Measurements from ENCODE around the gene FBXO34.

GRCh38 chr14:55281316-55281839 lies 10.2 kb downstream of the FBXO34 start:
- TF ChIP-seq CTCF (IDR thresholded peaks at IDR 0.05 in 2 of 3, conservative IDR thresholded peaks at IDR 0.05 in 1 of 3; ENCODE audit: insufficient read depth in 2 of 3, low read depth in 1 of 3, low read length in 3 of 3) (no peak), ZNF224 (CRISPR knock-in tag; IDR thresholded peaks at IDR 0.05) (no peak), ZFP36 (IDR thresholded peaks at IDR 0.05; ENCODE audit: low read depth, low read length, partially characterized antibody) (no peak), NFIX (CRISPR knock-in tag; IDR thresholded peaks at IDR 0.05; ENCODE audit: low read depth) (no peak), SMAD1 (IDR thresholded peaks at IDR 0.05; ENCODE audit: low read depth, low read length, partially characterized antibody) (no peak), ZNF140 (CRISPR knock-in tag; IDR thresholded peaks at IDR 0.05) (no peak), FOXM1 (IDR thresholded peaks at IDR 0.05; ENCODE audit: low read depth) (no peak), FOXM1 (CRISPR knock-in tag; IDR thresholded peaks at IDR 0.05; ENCODE audit: low read depth) (no peak), GABPB2 (CRISPR knock-in tag; conservative IDR thresholded peaks at IDR 0.05) (no peak), ZBTB8A (IDR thresholded peaks at IDR 0.05; ENCODE audit: partially characterized antibody) (no peak), XRCC3 (IDR thresholded peaks at IDR 0.05) (no peak)
- TF ChIP-seq, protein P1, sequence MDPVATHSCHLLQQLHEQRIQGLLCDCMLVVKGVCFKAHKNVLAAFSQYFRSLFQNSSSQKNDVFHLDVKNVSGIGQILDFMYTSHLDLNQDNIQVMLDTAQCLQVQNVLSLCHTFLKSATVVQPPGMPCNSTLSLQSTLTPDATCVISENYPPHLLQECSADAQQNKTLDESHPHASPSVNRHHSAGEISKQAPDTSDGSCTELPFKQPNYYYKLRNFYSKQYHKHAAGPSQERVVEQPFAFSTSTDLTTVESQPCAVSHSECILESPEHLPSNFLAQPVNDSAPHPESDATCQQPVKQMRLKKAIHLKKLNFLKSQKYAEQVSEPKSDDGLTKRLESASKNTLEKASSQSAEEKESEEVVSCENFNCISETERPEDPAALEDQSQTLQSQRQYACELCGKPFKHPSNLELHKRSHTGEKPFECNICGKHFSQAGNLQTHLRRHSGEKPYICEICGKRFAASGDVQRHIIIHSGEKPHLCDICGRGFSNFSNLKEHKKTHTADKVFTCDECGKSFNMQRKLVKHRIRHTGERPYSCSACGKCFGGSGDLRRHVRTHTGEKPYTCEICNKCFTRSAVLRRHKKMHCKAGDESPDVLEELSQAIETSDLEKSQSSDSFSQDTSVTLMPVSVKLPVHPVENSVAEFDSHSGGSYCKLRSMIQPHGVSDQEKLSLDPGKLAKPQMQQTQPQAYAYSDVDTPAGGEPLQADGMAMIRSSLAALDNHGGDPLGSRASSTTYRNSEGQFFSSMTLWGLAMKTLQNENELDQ (CRISPR knock-in tag; IDR thresholded peaks at IDR 0.05; ENCODE audit: borderline replicate concordance): no peak
- TF ChIP-seq, protein P2, sequence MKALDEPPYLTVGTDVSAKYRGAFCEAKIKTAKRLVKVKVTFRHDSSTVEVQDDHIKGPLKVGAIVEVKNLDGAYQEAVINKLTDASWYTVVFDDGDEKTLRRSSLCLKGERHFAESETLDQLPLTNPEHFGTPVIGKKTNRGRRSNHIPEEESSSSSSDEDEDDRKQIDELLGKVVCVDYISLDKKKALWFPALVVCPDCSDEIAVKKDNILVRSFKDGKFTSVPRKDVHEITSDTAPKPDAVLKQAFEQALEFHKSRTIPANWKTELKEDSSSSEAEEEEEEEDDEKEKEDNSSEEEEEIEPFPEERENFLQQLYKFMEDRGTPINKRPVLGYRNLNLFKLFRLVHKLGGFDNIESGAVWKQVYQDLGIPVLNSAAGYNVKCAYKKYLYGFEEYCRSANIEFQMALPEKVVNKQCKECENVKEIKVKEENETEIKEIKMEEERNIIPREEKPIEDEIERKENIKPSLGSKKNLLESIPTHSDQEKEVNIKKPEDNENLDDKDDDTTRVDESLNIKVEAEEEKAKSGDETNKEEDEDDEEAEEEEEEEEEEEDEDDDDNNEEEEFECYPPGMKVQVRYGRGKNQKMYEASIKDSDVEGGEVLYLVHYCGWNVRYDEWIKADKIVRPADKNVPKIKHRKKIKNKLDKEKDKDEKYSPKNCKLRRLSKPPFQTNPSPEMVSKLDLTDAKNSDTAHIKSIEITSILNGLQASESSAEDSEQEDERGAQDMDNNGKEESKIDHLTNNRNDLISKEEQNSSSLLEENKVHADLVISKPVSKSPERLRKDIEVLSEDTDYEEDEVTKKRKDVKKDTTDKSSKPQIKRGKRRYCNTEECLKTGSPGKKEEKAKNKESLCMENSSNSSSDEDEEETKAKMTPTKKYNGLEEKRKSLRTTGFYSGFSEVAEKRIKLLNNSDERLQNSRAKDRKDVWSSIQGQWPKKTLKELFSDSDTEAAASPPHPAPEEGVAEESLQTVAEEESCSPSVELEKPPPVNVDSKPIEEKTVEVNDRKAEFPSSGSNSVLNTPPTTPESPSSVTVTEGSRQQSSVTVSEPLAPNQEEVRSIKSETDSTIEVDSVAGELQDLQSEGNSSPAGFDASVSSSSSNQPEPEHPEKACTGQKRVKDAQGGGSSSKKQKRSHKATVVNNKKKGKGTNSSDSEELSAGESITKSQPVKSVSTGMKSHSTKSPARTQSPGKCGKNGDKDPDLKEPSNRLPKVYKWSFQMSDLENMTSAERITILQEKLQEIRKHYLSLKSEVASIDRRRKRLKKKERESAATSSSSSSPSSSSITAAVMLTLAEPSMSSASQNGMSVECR (CRISPR knock-in tag; IDR thresholded peaks at IDR 0.05): no peak
- TF ChIP-seq, protein P3, sequence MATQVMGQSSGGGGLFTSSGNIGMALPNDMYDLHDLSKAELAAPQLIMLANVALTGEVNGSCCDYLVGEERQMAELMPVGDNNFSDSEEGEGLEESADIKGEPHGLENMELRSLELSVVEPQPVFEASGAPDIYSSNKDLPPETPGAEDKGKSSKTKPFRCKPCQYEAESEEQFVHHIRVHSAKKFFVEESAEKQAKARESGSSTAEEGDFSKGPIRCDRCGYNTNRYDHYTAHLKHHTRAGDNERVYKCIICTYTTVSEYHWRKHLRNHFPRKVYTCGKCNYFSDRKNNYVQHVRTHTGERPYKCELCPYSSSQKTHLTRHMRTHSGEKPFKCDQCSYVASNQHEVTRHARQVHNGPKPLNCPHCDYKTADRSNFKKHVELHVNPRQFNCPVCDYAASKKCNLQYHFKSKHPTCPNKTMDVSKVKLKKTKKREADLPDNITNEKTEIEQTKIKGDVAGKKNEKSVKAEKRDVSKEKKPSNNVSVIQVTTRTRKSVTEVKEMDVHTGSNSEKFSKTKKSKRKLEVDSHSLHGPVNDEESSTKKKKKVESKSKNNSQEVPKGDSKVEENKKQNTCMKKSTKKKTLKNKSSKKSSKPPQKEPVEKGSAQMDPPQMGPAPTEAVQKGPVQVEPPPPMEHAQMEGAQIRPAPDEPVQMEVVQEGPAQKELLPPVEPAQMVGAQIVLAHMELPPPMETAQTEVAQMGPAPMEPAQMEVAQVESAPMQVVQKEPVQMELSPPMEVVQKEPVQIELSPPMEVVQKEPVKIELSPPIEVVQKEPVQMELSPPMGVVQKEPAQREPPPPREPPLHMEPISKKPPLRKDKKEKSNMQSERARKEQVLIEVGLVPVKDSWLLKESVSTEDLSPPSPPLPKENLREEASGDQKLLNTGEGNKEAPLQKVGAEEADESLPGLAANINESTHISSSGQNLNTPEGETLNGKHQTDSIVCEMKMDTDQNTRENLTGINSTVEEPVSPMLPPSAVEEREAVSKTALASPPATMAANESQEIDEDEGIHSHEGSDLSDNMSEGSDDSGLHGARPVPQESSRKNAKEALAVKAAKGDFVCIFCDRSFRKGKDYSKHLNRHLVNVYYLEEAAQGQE (IDR thresholded peaks at IDR 0.05; ENCODE audit: borderline replicate concordance): no peak
- TF ChIP-seq, protein P3 (CRISPR knock-in tag; IDR thresholded peaks at IDR 0.05; ENCODE audit: low read depth): no peak
